Panc1 (cell line): ENCODE data around the gene AK8. TPM values are rescaled to one million over a fixed set of nuclear protein-coding genes. Genes with fewer than 3 reads are reported as not detected.

Source experiments
- ATAC-seq: fragments of 200-7000 bp; cut with Tn5 transposase; 2 replicates; pipeline ENCODE4 v1.9.1; 2020; ENCODE audit warnings: mild to moderate bottlenecking, moderate library complexity
- BruUV-seq: library from RNA; stranded (reverse); fragments of 400-500 nt; replicated peaks from 2 replicates; lab custom pipeline; 2021; lab: Mats Ljungman, UMichigan
- CTCF ChIA-PET: fragments of 300-600 bp; sonication (Branson Sonifier 250); formaldehyde crosslinking; loops from one replicate; lab custom pipeline; 2022; ENCODE audit warnings: antibody characterized with exemption; lab: Charles Lee
- POLR2A ChIA-PET: fragments of 300-600 bp; sonication (Branson Sonifier 250); formaldehyde crosslinking; loops from one replicate; lab custom pipeline; 2022; ENCODE audit warnings: antibody characterized with exemption; lab: Charles Lee
- DNase-seq: peaks from one replicate; pipeline ENCODE4 v3.0.0-alpha.2; 2010; ENCODE audit warnings: low read depth, low spot score
- H3K27ac ChIP-seq: 2 replicates; pipeline ENCODE4 v1.5.1; 2011; ENCODE audit warnings: mild to moderate bottlenecking, low read length, inconsistent platforms
- H3K27me3 ChIP-seq: fragments of 200-500 bp; sonication (Bioruptor generic); 2 replicates; pipeline ENCODE4 v1.6.0; 2014; ENCODE audit warnings: low read length, inconsistent platforms; ENCODE audit not compliant: control insufficient read depth, insufficient read depth
- H3K36me3 ChIP-seq: fragments of 200-500 bp; sonication (Bioruptor generic); 2 replicates; pipeline ENCODE4 v1.5.1; 2014; ENCODE audit warnings: inconsistent platforms, mild to moderate bottlenecking, low read length, moderate library complexity; ENCODE audit not compliant: control insufficient read depth, insufficient read depth
- H3K4me1 ChIP-seq: 2 replicates; pipeline ENCODE4 v1.5.1; 2011; ENCODE audit warnings: inconsistent platforms, mild to moderate bottlenecking, low read length, moderate library complexity; ENCODE audit not compliant: control insufficient read depth, insufficient read depth
- H3K4me3 ChIP-seq, 2 experiments: 2 replicates each; pipeline ENCODE4 v1.5.1; 2011 to 2012; ENCODE audit warnings: low read depth in 2 of 2, low read length in 2 of 2, mild to moderate bottlenecking in 2 of 2, inconsistent platforms in 1 of 2, moderate library complexity in 1 of 2
- H3K9me3 ChIP-seq: fragments of 200-500 bp; sonication (Bioruptor generic); 2 replicates; pipeline ENCODE4 v1.5.1; 2014; ENCODE audit warnings: low read depth, mild to moderate bottlenecking, inconsistent platforms, low read length, moderate library complexity; ENCODE audit not compliant: control insufficient read depth, insufficient read depth
- CTCF ChIP-seq: fragments of 450-650 bp; IDR thresholded peaks from 2 replicates; pipeline ENCODE4 v1.5.1; 2017; ENCODE audit warnings: mild to moderate bottlenecking
- POLR2AphosphoS5 ChIP-seq: IDR thresholded peaks from 2 replicates; pipeline ENCODE4 v1.6.1; 2012; ENCODE audit warnings: mild to moderate bottlenecking, low read depth, low read length, moderate library complexity
- SIN3A ChIP-seq: IDR thresholded peaks from 2 replicates; pipeline ENCODE4 v1.6.1; 2012; ENCODE audit warnings: low read depth, mild to moderate bottlenecking, low read length, moderate library complexity, borderline replicate concordance; ENCODE audit not compliant: insufficient read depth
- TCF7L2 ChIP-seq: IDR thresholded peaks from 2 replicates; pipeline ENCODE4 v1.6.1; 2011; ENCODE audit warnings: mild to moderate bottlenecking, low read depth, low read length, inconsistent platforms
- in situ Hi-C: cut with HindIII; loops from 2 replicates; pipeline ENCODE4 v1.10.0; 2016; ENCODE audit warnings: low sequenced_read_pairs, low pct_unique_long_range_greater_than_20kb
- intact Hi-C: fragments of 100-400 bp; cut with micrococcal nuclease; formaldehyde crosslinking; loops from one replicate; pipeline ENCODE4 v1.10.0; 2022; ENCODE audit not compliant: unreplicated experiment
- total RNA-seq: library from RNA; stranded (reverse); gene quantifications from one replicate; pipeline ENCODE4 v1.2.1, GENCODE V29; 2021; ENCODE audit not compliant: unreplicated experiment
- TF ChIP-seq, protein P1 (sequence below), 2 experiments: IDR thresholded peaks; 2 replicates each; pipeline ENCODE4 v1.6.1; 2011 to 2012; ENCODE audit warnings: low read depth in 2 of 2, control low read depth in 1 of 2, low read length in 1 of 2, mild to moderate bottlenecking in 1 of 2, moderate library complexity in 1 of 2; ENCODE audit not compliant: insufficient read depth in 1 of 2

Gene AK8
- total RNA-seq, 1 experiment from 2014 or later: 0.39 TPM

DNA sequence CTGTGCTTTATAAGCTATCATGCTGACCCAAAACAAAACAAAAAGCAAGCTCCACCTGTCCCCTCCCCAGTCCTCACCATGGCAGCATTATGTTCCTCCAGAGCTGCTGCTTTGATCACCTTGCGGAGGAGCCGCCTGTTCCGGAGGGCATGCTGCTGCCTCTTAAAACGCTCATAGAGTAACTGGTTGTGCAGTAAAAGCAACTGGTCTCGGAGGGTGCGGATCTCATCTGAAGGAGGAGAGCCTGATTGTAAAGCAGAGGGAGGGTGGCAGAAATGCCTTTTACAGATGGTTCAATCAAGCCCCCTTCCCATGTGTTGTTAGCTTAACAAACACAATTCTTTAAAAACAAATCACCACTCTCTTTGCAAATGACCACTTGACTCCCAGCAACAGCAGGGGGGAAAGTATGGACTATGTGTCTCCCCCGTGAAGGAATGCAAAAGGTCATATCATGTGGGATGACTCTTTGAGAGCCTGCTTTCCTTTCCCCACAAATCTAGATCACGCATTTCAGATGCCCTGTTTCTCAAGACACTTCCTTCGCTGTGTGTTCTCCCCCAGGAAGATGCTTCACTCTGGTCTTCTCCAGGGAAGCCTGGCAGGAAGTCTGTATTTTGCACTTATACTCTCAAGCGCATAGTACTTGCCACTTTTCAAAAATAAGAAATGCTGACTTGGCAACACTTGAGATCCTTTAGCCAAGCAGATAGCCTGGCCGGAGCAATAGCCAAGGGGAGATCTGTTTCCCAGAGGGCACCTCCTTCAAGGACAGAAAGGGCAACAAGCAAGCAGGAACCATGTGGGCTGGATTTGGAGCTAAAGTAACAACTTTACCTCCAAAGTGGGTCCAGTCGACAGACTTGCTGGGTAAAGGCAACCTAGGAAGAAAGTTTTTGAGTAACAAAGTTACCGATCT, 25.7 kb upstream of the AK8 start:
- Histone ChIP-seq H3K36me3 (no peaks in the 10 kb centered on the region; the same call in 1 of the 2 replicates), H3K9me3 (no peaks in the 10 kb centered on the region), H3K4me1 (no peaks in the 10 kb centered on the region), H3K4me3 (no peak overlapping the region), H3K27ac (no peak overlapping the region), H3K27me3 (no peaks in the 10 kb centered on the region)
- no peak for ATAC-seq
- in situ Hi-C loops (no loop called here), intact Hi-C loops (no loop called here)
- POLR2A ChIA-PET: no interaction called here
- CTCF ChIA-PET: no interaction called here
- DNase-seq: no peak
- no TSS peak for BruUV-seq
- TF ChIP-seq POLR2AphosphoS5 (no peak), TCF7L2 (no peak), SIN3A (no peak), CTCF (no peak)
- TF ChIP-seq, protein P1, sequence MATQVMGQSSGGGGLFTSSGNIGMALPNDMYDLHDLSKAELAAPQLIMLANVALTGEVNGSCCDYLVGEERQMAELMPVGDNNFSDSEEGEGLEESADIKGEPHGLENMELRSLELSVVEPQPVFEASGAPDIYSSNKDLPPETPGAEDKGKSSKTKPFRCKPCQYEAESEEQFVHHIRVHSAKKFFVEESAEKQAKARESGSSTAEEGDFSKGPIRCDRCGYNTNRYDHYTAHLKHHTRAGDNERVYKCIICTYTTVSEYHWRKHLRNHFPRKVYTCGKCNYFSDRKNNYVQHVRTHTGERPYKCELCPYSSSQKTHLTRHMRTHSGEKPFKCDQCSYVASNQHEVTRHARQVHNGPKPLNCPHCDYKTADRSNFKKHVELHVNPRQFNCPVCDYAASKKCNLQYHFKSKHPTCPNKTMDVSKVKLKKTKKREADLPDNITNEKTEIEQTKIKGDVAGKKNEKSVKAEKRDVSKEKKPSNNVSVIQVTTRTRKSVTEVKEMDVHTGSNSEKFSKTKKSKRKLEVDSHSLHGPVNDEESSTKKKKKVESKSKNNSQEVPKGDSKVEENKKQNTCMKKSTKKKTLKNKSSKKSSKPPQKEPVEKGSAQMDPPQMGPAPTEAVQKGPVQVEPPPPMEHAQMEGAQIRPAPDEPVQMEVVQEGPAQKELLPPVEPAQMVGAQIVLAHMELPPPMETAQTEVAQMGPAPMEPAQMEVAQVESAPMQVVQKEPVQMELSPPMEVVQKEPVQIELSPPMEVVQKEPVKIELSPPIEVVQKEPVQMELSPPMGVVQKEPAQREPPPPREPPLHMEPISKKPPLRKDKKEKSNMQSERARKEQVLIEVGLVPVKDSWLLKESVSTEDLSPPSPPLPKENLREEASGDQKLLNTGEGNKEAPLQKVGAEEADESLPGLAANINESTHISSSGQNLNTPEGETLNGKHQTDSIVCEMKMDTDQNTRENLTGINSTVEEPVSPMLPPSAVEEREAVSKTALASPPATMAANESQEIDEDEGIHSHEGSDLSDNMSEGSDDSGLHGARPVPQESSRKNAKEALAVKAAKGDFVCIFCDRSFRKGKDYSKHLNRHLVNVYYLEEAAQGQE (IDR thresholded peaks at IDR 0.05; ENCODE audit: insufficient read depth in 1 of 2, low read depth in 2 of 2, low read length in 1 of 2): no peak

- H3K4me3 ChIP-seq: no peak overlapping the region
- TF ChIP-seq CTCF: peak; percentile 87
- no peak for TF ChIP-seq SIN3A
- H3K27me3 ChIP-seq: no peaks in the 10 kb centered on the region
- no peaks in the 10 kb centered on the region for H3K4me1 ChIP-seq
- no peaks in the 10 kb centered on the region; the same call in 1 of the 2 replicates for H3K36me3 ChIP-seq
- H3K9me3 ChIP-seq: no peaks in the 10 kb centered on the region
- POLR2A ChIA-PET: no interaction called here
- DNase-seq (peak; percentile 51), ATAC-seq (peak; percentile 78)
- H3K27ac ChIP-seq: no peak overlapping the region
- in situ Hi-C loops: no loop called here
- BruUV-seq: no TSS peak
- CTCF ChIA-PET: interaction anchor here (0.6 to 0.9 kb wide), 4 partner anchors 11 to 490 kb away, joined by 3 read pairs; no protein-coding TSS in a partner anchor
- intact Hi-C loops: no loop called here
Observed at GRCh38 chr9:132901858-132902831, 24.1 kb upstream of the AK8 start.
